Body of pancreas (tissue), 4 donors: ENCODE data around the gene RAD51B. TPM values are rescaled to one million over a fixed set of nuclear protein-coding genes. Genes with fewer than 3 reads are reported as not detected.
A peak's percentile ranks its signal among the peaks of the same experiment; 100 is the strongest.

ENCODE experiments used
- ATAC-seq: fragments of 150-250 bp; one replicate; pipeline ENCODE4 v1.9.1; 2016
- DNase-seq, 4 donors: peaks; one replicate each; pipeline ENCODE4 v3.0.0-alpha.2; 2019
- H3K27ac ChIP-seq, 4 donors: fragments of 200-600 bp; sonication (generic); 1 replicate in 3 of 4; 2 replicates in 1 of 4; pipeline versions ENCODE4 v1.5.1 to v1.6.1; 2016 to 2019; ENCODE audit warnings: mild to moderate bottlenecking in 1 of 4, mixed read lengths in 1 of 4, moderate library complexity in 1 of 4
- H3K27me3 ChIP-seq, 2 donors: fragments of 200-600 bp; sonication (generic); one replicate each; pipeline ENCODE4 v1.6.0; 2016; ENCODE audit warnings: mild to moderate bottlenecking in 1 of 2
- H3K36me3 ChIP-seq, 2 donors: fragments of 200-600 bp; sonication (generic); replicated peaks in 1 of 2; 2 replicates each; pipeline ENCODE4 v1.5.1; 2016; ENCODE audit warnings: low read depth in 2 of 2; ENCODE audit not compliant: insufficient read depth in 1 of 2
- H3K4me1 ChIP-seq: fragments of 200-600 bp; sonication (generic); one replicate; pipeline ENCODE4 v1.6.0; 2016
- H3K4me3 ChIP-seq, 2 donors: fragments of 200-600 bp; sonication (generic); 1 replicate in 1 of 2; 2 replicates in 1 of 2; pipeline ENCODE4 v1.5.1; 2016 to 2019
- H3K9me3 ChIP-seq, 3 donors: fragments of 200-600 bp; sonication (generic); 1 replicate in 2 of 3; 2 replicates in 1 of 3; pipeline ENCODE4 v1.5.1; 2016
- POLR2A ChIP-seq, 3 donors: fragments of 450-650 bp; IDR thresholded peaks; one replicate each; pipeline ENCODE4 v1.6.1; 2016; ENCODE audit warnings: antibody characterized with exemption in 3 of 3, mild to moderate bottlenecking in 2 of 3
- WGBS, 2 donors: methylation state at CpG; one replicate each; pipeline ENCODE4 v1.1.5; 2017; 5-methylcytosine and 5-hydroxymethylcytosine counted together
- intact Hi-C: fragments of 100-400 bp; cut with DNase I; formaldehyde crosslinking; loops from one replicate; pipeline ENCODE4 v1.15.1; 2023
- total RNA-seq, 2 donors: library from RNA; depleted of rRNA; stranded (reverse); fragments of >200 nt; gene quantifications; one replicate each; pipeline ENCODE4 v1.1.0, GENCODE V29; 2016
- TF ChIP-seq, protein P1 (sequence below), 7 experiments: fragments of 450-650 bp in 4 of 7; fragments of 200-600 bp in 3 of 7; sonication (generic) in 3 of 7; IDR thresholded peaks; one replicate each; pipeline ENCODE4 v1.5.1; 2016 to 2019; ENCODE audit warnings: antibody characterized with exemption in 7 of 7

RAD51B gene
- total RNA-seq, 2 donors from 2014 or later: 12.2 to 29.6 TPM

DNA sequence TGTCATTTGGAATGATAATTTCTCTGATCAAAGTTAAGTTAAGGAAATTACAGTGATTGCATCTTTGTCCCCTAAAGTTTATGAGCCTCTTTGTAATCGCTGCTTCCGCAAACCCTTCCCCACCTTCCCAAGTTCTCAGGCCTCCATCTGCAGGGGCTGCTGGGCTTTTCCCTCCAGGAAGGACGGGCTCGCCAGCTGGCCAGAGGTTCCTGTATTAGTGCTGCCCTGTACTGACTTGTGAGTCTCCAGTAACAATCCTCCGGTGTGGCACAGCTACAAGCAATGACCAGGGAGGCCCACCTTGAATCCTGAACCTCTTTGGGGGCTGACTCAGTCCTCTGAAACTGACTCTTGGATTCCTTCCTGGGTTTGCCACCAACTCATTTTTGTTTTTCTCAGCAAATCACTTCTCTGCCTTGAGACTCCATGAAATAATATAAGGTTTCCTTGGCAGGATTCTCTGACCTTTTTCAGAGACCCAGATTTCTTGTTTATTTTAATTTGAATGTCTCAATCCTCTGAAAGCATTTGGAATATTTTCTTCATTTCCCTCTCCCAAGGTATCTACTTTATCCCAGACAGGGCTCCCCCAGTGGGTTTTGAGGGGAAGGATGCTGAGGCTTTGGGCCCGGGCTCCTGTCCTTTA is 574.7 kb downstream of the RAD51B start:
- DNase-seq (no peak), ATAC-seq (no peak)
- H3K4me1 ChIP-seq: peaks cover 5% of the 10 kb centered on the region
- H3K36me3 ChIP-seq: no peaks in the 10 kb centered on the region
- TF ChIP-seq, protein P1, sequence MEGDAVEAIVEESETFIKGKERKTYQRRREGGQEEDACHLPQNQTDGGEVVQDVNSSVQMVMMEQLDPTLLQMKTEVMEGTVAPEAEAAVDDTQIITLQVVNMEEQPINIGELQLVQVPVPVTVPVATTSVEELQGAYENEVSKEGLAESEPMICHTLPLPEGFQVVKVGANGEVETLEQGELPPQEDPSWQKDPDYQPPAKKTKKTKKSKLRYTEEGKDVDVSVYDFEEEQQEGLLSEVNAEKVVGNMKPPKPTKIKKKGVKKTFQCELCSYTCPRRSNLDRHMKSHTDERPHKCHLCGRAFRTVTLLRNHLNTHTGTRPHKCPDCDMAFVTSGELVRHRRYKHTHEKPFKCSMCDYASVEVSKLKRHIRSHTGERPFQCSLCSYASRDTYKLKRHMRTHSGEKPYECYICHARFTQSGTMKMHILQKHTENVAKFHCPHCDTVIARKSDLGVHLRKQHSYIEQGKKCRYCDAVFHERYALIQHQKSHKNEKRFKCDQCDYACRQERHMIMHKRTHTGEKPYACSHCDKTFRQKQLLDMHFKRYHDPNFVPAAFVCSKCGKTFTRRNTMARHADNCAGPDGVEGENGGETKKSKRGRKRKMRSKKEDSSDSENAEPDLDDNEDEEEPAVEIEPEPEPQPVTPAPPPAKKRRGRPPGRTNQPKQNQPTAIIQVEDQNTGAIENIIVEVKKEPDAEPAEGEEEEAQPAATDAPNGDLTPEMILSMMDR (IDR thresholded peaks at IDR 0.05): no peak
- no peak for TF ChIP-seq POLR2A (IDR thresholded peaks at IDR 0.05)
- no peaks in the 10 kb centered on the region for H3K27me3 ChIP-seq
- H3K4me3 ChIP-seq: no peak overlapping the region
- no peak overlapping the region for H3K27ac ChIP-seq
- WGBS, 2 donors: 89% methylated on average over 5 to 6 of the region's 6 CpGs
- intact Hi-C loops: no loop called here
- H3K9me3 ChIP-seq: no peaks in the 10 kb centered on the region

- intact Hi-C loops: no loop called here
- ATAC-seq (no peak), DNase-seq (no peak)
- Histone ChIP-seq H3K4me1 (peaks cover 6% of the 10 kb centered on the region), H3K4me3 (no peak overlapping the region), H3K27me3 (no peaks in the 10 kb centered on the region), H3K9me3 (no peaks in the 10 kb centered on the region), H3K27ac (no peak overlapping the region), H3K36me3 (no peaks in the 10 kb centered on the region)
- no peak for TF ChIP-seq POLR2A (IDR thresholded peaks at IDR 0.05)
- TF ChIP-seq, protein P1 (IDR thresholded peaks at IDR 0.05): no peak
- WGBS, 2 donors: 89 to 94% methylated on average over 11 of the region's 11 CpGs
These were observed 575.2 kb downstream of the RAD51B start for GRCh38 chr14:68394764-68395143.

DNA sequence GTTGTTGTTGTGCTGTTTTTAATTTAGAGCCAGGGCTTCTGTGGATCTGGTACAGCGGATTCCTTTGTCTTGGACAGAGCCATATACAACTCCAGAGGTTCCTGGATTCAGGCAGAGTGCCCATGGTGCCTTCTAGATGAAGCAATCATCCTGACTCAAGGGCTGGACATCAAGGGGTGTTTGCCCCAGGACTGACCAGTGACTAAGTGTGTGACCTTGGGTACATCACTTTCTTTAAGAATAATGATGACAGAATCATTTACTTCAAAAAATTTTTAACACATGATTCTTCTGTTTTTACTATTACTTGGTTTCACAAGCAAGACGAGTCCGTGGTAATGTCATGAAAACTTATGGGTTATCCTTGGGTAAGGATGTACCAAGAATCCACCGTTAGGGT is 576.0 kb downstream of the RAD51B start:
- DNase-seq (peak in 1 of 4 donors; percentile 28), ATAC-seq (no peak)
- no peaks in the 10 kb centered on the region for H3K9me3 ChIP-seq
- intact Hi-C loops: no loop called here
- WGBS, 2 donors: 79 to 92% methylated on average over 4 of the region's 4 CpGs
- peaks cover 12% of the 10 kb centered on the region for H3K4me1 ChIP-seq
- no peaks in the 10 kb centered on the region for H3K36me3 ChIP-seq
- H3K27ac ChIP-seq: no peak overlapping the region
- H3K27me3 ChIP-seq: no peaks in the 10 kb centered on the region
- H3K4me3 ChIP-seq: no peak overlapping the region
- no peak for TF ChIP-seq POLR2A (IDR thresholded peaks at IDR 0.05)
- TF ChIP-seq, protein P1 (IDR thresholded peaks at IDR 0.05): no peak

GRCh38 chr14:68396461-68396860 is 576.9 kb downstream of the RAD51B start:
- Histone ChIP-seq H3K27me3 (no peaks in the 10 kb centered on the region), H3K36me3 (no peaks in the 10 kb centered on the region), H3K9me3 (no peaks in the 10 kb centered on the region), H3K4me3 (no peak overlapping the region), H3K27ac (no peak overlapping the region), H3K4me1 (peaks cover 10% of the 10 kb centered on the region)
- no peak for ATAC-seq
- intact Hi-C loops: no loop called here
- TF ChIP-seq POLR2A (IDR thresholded peaks at IDR 0.05): no peak
- TF ChIP-seq, protein P1 (IDR thresholded peaks at IDR 0.05): no peak
- WGBS, 2 donors: 93 to 98% methylated on average over 3 of the region's 3 CpGs
- no peak for DNase-seq

GRCh38 chr14:68397371-68397811 is 577.8 kb downstream of the RAD51B start:
- DNase-seq (peak in 3 of 4 donors; percentile 25 to 83 (median 28)), ATAC-seq (no peak)
- WGBS, 2 donors: 58 to 85% methylated on average over 6 of the region's 6 CpGs
- Histone ChIP-seq H3K9me3 (no peaks in the 10 kb centered on the region), H3K4me1 (peaks cover 14% of the 10 kb centered on the region), H3K27me3 (no peaks in the 10 kb centered on the region), H3K4me3 (no peak overlapping the region), H3K27ac (peak overlapping the region in 1 of 4 donors; percentile 7), H3K36me3 (no peaks in the 10 kb centered on the region)
- TF ChIP-seq, protein P1 (IDR thresholded peaks at IDR 0.05): no peak
- TF ChIP-seq POLR2A (IDR thresholded peaks at IDR 0.05): peak in 1 of 3 donors; percentile 23
- intact Hi-C loops: no loop called here
